ENCODE data around the gene ZNF316.

ZNF316 gene

GRCh38 chr7:6616854-6617643 is 20.1 kb upstream of the ZNF316 start:
- H3K4me3 ChIP-seq (replicated peaks; ENCODE audit: low read depth, low read length): no peak overlapping the region
- no peaks in the 10 kb centered on the region; the same call in 1 of the 2 replicates for H3K27me3 ChIP-seq (replicated peaks; ENCODE audit: control insufficient read depth, insufficient read depth, low read length)
- TF ChIP-seq, protein P1, sequence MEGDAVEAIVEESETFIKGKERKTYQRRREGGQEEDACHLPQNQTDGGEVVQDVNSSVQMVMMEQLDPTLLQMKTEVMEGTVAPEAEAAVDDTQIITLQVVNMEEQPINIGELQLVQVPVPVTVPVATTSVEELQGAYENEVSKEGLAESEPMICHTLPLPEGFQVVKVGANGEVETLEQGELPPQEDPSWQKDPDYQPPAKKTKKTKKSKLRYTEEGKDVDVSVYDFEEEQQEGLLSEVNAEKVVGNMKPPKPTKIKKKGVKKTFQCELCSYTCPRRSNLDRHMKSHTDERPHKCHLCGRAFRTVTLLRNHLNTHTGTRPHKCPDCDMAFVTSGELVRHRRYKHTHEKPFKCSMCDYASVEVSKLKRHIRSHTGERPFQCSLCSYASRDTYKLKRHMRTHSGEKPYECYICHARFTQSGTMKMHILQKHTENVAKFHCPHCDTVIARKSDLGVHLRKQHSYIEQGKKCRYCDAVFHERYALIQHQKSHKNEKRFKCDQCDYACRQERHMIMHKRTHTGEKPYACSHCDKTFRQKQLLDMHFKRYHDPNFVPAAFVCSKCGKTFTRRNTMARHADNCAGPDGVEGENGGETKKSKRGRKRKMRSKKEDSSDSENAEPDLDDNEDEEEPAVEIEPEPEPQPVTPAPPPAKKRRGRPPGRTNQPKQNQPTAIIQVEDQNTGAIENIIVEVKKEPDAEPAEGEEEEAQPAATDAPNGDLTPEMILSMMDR (IDR thresholded peaks at IDR 0.05; ENCODE audit: insufficient read depth, low read length, poor library complexity, severe bottlenecking): no peak
- H3K36me3 ChIP-seq (ENCODE audit: control insufficient read depth, insufficient read depth, low read length): no peaks in the 10 kb centered on the region
- DNase-seq (ENCODE audit: extremely low read depth, insufficient read length): no peak

GRCh38 chr7:6618621-6619020 is 18.5 kb upstream of the ZNF316 start:
- no peak for DNase-seq (ENCODE audit: extremely low read depth, insufficient read length)
- no peaks in the 10 kb centered on the region for H3K36me3 ChIP-seq (ENCODE audit: control insufficient read depth, insufficient read depth, low read length)
- TF ChIP-seq, protein P1 (IDR thresholded peaks at IDR 0.05; ENCODE audit: insufficient read depth, low read length, poor library complexity, severe bottlenecking): no peak
- no peak overlapping the region for H3K4me3 ChIP-seq (replicated peaks; ENCODE audit: low read depth, low read length)
- H3K27me3 ChIP-seq (replicated peaks; ENCODE audit: control insufficient read depth, insufficient read depth, low read length): no peaks in the 10 kb centered on the region; the same call in 1 of the 2 replicates

GRCh38 chr7:6619961-6620360 is 17.2 kb upstream of the ZNF316 start:
- Histone ChIP-seq H3K36me3 (ENCODE audit: control insufficient read depth, insufficient read depth, low read length) (no peaks in the 10 kb centered on the region), H3K27me3 (replicated peaks; ENCODE audit: control insufficient read depth, insufficient read depth, low read length) (no peaks in the 10 kb centered on the region; the same call in 1 of the 2 replicates), H3K4me3 (replicated peaks; ENCODE audit: low read depth, low read length) (no peak overlapping the region)
- TF ChIP-seq, protein P1 (IDR thresholded peaks at IDR 0.05; ENCODE audit: insufficient read depth, low read length, poor library complexity, severe bottlenecking): no peak
- DNase-seq (ENCODE audit: extremely low read depth, insufficient read length): no peak

DNA sequence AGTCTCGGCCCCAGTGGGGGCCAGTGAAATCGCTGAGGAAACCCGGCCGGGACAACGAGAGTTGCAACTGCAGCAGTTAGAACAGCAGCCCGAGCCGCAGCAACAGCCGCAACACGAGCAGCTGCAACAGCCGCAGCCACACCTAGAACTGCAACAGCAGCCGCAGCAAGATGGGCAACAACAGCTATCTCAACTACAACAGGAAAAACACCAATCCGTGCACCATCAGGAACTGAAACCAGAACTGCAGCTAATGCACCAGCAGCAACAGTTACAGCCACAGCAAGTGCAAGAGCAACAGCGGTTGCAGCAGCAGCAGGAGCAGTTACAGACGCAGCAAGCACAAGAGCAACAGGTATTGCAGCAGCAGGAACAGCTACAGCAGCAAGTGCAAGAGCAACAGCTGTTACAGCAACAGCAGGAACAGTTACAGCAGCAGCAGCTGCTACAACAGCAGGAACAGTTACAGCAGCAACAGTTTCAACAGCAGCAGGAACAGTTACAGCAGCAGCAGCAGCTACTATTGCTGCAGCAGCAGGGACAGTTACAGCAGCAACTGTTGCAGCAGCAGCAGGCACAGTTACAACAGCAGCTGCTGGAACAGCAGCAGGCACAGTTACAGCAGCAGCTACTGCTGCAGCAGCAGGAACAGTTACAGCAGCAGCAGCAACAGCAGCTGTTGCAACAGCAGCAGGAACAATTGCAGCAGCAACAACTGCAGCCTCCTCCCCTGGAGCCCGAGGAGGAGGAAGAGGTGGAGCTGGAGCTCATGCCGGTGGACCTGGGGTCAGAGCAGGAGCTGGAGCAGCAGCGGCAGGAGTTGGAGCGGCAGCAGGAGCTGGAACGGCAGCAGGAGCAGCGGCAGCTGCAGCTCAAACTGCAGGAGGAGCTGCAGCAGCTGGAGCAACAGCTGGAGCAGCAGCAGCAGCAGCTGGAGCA is 15.7 kb upstream of the ZNF316 start:
- Histone ChIP-seq H3K4me3 (replicated peaks; ENCODE audit: low read depth, low read length) (no peak overlapping the region), H3K36me3 (ENCODE audit: control insufficient read depth, insufficient read depth, low read length) (no peaks in the 10 kb centered on the region), H3K27me3 (replicated peaks; ENCODE audit: control insufficient read depth, insufficient read depth, low read length) (no peaks in the 10 kb centered on the region; the same call in 1 of the 2 replicates)
- TF ChIP-seq, protein P1 (IDR thresholded peaks at IDR 0.05; ENCODE audit: insufficient read depth, low read length, poor library complexity, severe bottlenecking): no peak
- no peak for DNase-seq (ENCODE audit: extremely low read depth, insufficient read length)

DNA sequence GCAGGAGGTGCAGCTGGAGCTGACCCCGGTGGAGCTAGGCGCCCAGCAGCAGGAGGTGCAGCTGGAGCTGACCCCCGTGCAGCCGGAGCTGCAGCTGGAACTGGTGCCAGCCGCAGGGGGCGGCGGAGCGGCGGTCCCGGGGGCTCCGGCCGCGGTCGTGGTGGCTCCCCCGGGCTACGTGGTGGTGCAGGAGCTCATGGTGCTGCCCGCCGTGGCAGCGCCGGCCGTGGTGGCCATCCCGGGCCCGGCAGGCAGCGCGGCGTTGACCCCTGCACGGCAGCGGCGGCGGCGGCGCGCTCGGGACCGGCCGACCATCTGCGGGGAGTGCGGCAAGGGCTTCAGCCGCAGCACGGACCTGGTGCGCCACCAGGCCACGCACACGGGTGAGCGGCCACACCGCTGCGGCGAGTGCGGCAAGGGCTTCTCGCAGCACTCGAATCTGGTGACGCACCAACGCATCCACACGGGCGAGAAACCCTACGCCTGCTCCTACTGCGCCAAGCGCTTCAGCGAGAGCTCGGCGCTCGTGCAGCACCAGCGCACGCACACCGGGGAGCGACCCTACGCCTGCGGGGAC is 14.9 kb upstream of the ZNF316 start:
- Histone ChIP-seq H3K27me3 (replicated peaks; ENCODE audit: control insufficient read depth, insufficient read depth, low read length) (no peaks in the 10 kb centered on the region; the same call in 1 of the 2 replicates), H3K4me3 (replicated peaks; ENCODE audit: low read depth, low read length) (no peak overlapping the region), H3K36me3 (ENCODE audit: control insufficient read depth, insufficient read depth, low read length) (no peaks in the 10 kb centered on the region)
- TF ChIP-seq, protein P1 (IDR thresholded peaks at IDR 0.05; ENCODE audit: insufficient read depth, low read length, poor library complexity, severe bottlenecking): no peak
- no peak for DNase-seq (ENCODE audit: extremely low read depth, insufficient read length)

Measured in GM06990 (cell line).